Keratinocyte (primary cell): ENCODE measurements around the gene NAT9. TPM values are rescaled to one million over a fixed set of nuclear protein-coding genes. Genes with fewer than 3 reads are reported as not detected.

Experiments
- DNase-seq: peaks from one replicate; pipeline ENCODE4 v3.0.0-alpha.2; 2011; ENCODE audit warnings: low read depth, missing footprints, low spot score
- FAIRE-seq: peaks from 2 replicates; lab custom pipeline; 2011; peaks lifted over from hg19 to GRCh38; lab: Jason Lieb, UNC
- H2AFZ ChIP-seq: 2 replicates; pipeline ENCODE4 v1.6.0; 2012; ENCODE audit warnings: low read length, control low read depth, inconsistent platforms; ENCODE audit not compliant: control insufficient read depth
- H3K27ac ChIP-seq: 2 replicates; pipeline ENCODE4 v1.5.1; 2011; ENCODE audit warnings: low read length; ENCODE audit not compliant: control insufficient read depth, insufficient read depth
- H3K27me3 ChIP-seq: 3 replicates; pipeline ENCODE4 v1.6.0; 2011; ENCODE audit warnings: low read length; ENCODE audit not compliant: control insufficient read depth, insufficient read depth; ENCODE audit errors: extremely low read depth
- H3K36me3 ChIP-seq, 2 experiments: 2 replicates in 1 of 2; 3 replicates in 1 of 2; pipeline ENCODE4 v1.5.1; 2011; ENCODE audit warnings: low read length in 2 of 2, mild to moderate bottlenecking in 1 of 2; ENCODE audit not compliant: control insufficient read depth in 2 of 2, insufficient read depth in 2 of 2; ENCODE audit errors: extremely low read depth in 1 of 2
- H3K4me1 ChIP-seq: 3 replicates; pipeline ENCODE4 v1.5.1; 2011; ENCODE audit warnings: low read length; ENCODE audit not compliant: control insufficient read depth, insufficient read depth; ENCODE audit errors: extremely low read depth
- H3K4me2 ChIP-seq: 3 replicates; pipeline ENCODE4 v1.6.0; 2011; ENCODE audit warnings: low read depth, low read length; ENCODE audit not compliant: control insufficient read depth, insufficient read depth; ENCODE audit errors: extremely low read depth
- H3K4me3 ChIP-seq, 3 experiments: fragments of 200-600 bp in 1 of 3; sonication (generic) in 1 of 3; 2 replicates in 2 of 3; 3 replicates in 1 of 3; pipeline ENCODE4 v1.5.1; 2011 to 2016; ENCODE audit warnings: low read length in 3 of 3, mild to moderate bottlenecking in 3 of 3, control low read depth in 2 of 3, inconsistent platforms in 1 of 3, low read depth in 1 of 3, mixed read lengths in 1 of 3, mixed run types in 1 of 3, moderate library complexity in 1 of 3; ENCODE audit not compliant: control insufficient read depth in 2 of 3, insufficient read depth in 2 of 3; ENCODE audit errors: extremely low read depth in 1 of 3
- H3K79me2 ChIP-seq: 2 replicates; pipeline ENCODE4 v1.6.0; 2012; ENCODE audit warnings: low read length; ENCODE audit not compliant: control insufficient read depth, insufficient read depth
- H3K9ac ChIP-seq: 3 replicates; pipeline ENCODE4 v1.6.0; 2011; ENCODE audit warnings: low read length; ENCODE audit not compliant: control insufficient read depth, insufficient read depth; ENCODE audit errors: extremely low read depth
- H3K9me1 ChIP-seq: 3 replicates; pipeline ENCODE4 v1.6.0; 2011; ENCODE audit warnings: low read length; ENCODE audit not compliant: control insufficient read depth, insufficient read depth; ENCODE audit errors: extremely low read depth
- H3K9me3 ChIP-seq: 2 replicates; pipeline ENCODE4 v1.5.1; 2012; ENCODE audit warnings: low read depth, low read length; ENCODE audit not compliant: control insufficient read depth
- H4K20me1 ChIP-seq: 3 replicates; pipeline ENCODE4 v1.6.0; 2011; ENCODE audit warnings: low read length; ENCODE audit not compliant: control insufficient read depth, insufficient read depth; ENCODE audit errors: extremely low read depth
- EZH2 ChIP-seq: IDR thresholded peaks from one replicate; pipeline ENCODE4 v1.6.1; 2012; ENCODE audit warnings: inconsistent platforms, mild to moderate bottlenecking, low read length, moderate library complexity
- dilution Hi-C: fragments of 300-500 bp; cut with MboI; formaldehyde crosslinking; loops from one replicate; pipeline ENCODE4 v1.7.0; 2020; ENCODE audit warnings: low sequenced_read_pairs; ENCODE audit not compliant: extremely low pct_ligation_motif_present
- polyA plus RNA-seq, 5 experiments: library from polyadenylated mRNA; depleted of rRNA in 3 of 5; stranded (reverse) in 3 of 5; stranded (forward) in 1 of 5; unstranded in 1 of 5; fragments of >200 nt; gene quantifications; 1 replicate in 1 of 5; 2 replicates in 3 of 5; 3 replicates in 1 of 5; pipeline versions ENCODE4 v1.2.1 to v1.2.3, GENCODE V29; 2011 to 2012; ENCODE audit warnings: missing spikeins in 2 of 5, low read depth in 1 of 5, low replicate concordance in 1 of 5
- TF ChIP-seq, protein P1 (sequence below), 3 experiments: IDR thresholded peaks in 1 of 3; conservative IDR thresholded peaks in 1 of 3; optimal IDR thresholded peaks in 1 of 3; 2 replicates in 2 of 3; 3 replicates in 1 of 3; pipeline versions ENCODE3 to v1.5.1; 2011; ENCODE audit warnings: low read length in 3 of 3, mild to moderate bottlenecking in 3 of 3, moderate library complexity in 2 of 3, control low read depth in 1 of 3, inconsistent platforms in 1 of 3; ENCODE audit not compliant: insufficient read depth in 2 of 3; ENCODE audit errors: extremely low read depth in 1 of 3

The NAT9 gene
- polyA plus RNA-seq, 1 donor (not counting 4 experiments of a cell fraction or from before 2014, with no cell fraction given), result 34.6 TPM

DNA sequence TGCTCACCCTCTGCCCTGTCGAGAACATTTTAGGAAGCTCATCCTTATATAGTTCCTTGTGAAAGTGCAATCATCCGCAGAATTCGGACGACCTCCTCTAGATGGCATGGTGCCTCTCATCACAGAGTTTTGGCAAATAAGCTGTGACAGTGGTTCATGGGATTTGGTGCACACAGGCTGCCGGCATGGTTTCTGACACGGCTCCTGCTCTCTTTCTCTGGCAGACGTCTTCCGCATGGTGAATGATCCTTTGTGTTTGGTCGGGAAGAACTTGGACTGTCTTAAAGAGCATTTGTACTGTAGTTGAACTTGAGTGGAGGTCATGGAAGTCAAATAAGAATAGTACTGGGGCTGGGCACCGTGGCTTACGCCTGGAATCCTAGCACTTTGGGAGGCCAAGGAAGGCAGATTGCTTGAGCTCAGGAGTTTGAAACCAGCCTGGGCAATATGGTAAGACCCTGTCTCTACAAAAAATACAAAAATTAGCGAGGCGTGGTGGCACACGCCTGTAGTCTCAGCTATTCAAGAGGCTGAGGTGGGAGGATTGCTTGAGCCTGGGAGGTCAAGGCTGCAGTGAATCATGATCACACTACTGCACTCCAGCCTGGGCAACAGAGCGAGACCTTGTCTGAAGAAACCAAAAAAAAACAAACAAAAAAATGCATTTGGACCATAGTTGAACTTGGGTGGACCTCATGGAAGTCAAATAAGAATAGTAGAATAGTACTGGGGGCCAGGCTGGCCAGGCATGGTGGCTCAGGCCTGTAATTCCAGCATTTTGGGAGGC, 34.7 kb upstream of the NAT9 start:
- H3K79me2 ChIP-seq, result no peaks in the 10 kb centered on the region
- no peak for FAIRE-seq
- no peaks in the 10 kb centered on the region for H3K9me3 ChIP-seq
- dilution Hi-C loops, result no loop called here
- H3K27me3 ChIP-seq, result no peaks in the 10 kb centered on the region
- no peak overlapping the region for H3K4me3 ChIP-seq
- no peak overlapping the region for H3K9ac ChIP-seq
- no peak overlapping the region for H2AFZ ChIP-seq
- H4K20me1 ChIP-seq, result no peaks in the 10 kb centered on the region
- no peak for DNase-seq
- H3K4me1 ChIP-seq, result no peaks in the 10 kb centered on the region
- peaks cover 0 to 14% of the 10 kb centered on the region in 2 experiments for H3K36me3 ChIP-seq
- no peak overlapping the region for H3K4me2 ChIP-seq
- TF ChIP-seq, protein P1, sequence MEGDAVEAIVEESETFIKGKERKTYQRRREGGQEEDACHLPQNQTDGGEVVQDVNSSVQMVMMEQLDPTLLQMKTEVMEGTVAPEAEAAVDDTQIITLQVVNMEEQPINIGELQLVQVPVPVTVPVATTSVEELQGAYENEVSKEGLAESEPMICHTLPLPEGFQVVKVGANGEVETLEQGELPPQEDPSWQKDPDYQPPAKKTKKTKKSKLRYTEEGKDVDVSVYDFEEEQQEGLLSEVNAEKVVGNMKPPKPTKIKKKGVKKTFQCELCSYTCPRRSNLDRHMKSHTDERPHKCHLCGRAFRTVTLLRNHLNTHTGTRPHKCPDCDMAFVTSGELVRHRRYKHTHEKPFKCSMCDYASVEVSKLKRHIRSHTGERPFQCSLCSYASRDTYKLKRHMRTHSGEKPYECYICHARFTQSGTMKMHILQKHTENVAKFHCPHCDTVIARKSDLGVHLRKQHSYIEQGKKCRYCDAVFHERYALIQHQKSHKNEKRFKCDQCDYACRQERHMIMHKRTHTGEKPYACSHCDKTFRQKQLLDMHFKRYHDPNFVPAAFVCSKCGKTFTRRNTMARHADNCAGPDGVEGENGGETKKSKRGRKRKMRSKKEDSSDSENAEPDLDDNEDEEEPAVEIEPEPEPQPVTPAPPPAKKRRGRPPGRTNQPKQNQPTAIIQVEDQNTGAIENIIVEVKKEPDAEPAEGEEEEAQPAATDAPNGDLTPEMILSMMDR (optimal IDR thresholded peaks at IDR 0.05 in 1 of 3, IDR thresholded peaks at IDR 0.05 in 1 of 3, conservative IDR thresholded peaks at IDR 0.05 in 1 of 3; ENCODE audit: extremely low read depth in 1 of 3, insufficient read depth in 2 of 3, low read length in 3 of 3), result no peak
- TF ChIP-seq EZH2, result no peak
- H3K9me1 ChIP-seq, result no peaks in the 10 kb centered on the region
- no peak overlapping the region for H3K27ac ChIP-seq

GRCh38 chr17:74808714-74809430, 32.7 kb upstream of the NAT9 start:
- TF ChIP-seq, protein P1 (optimal IDR thresholded peaks at IDR 0.05 in 1 of 3, IDR thresholded peaks at IDR 0.05 in 1 of 3, conservative IDR thresholded peaks at IDR 0.05 in 1 of 3; ENCODE audit: extremely low read depth in 1 of 3, insufficient read depth in 2 of 3, low read length in 3 of 3), result no peak
- TF ChIP-seq EZH2, result no peak
- Histone ChIP-seq H3K9me3 (no peaks in the 10 kb centered on the region), H3K27ac (no peak overlapping the region), H3K4me3 (no peak overlapping the region), H4K20me1 (no peaks in the 10 kb centered on the region), H3K9me1 (no peaks in the 10 kb centered on the region), H3K27me3 (no peaks in the 10 kb centered on the region), H3K4me1 (no peaks in the 10 kb centered on the region), H3K36me3 (peaks cover 0 to 12% of the 10 kb centered on the region in 2 experiments), H3K9ac (no peak overlapping the region), H2AFZ (no peak overlapping the region), H3K79me2 (no peaks in the 10 kb centered on the region), H3K4me2 (no peak overlapping the region)
- FAIRE-seq, result no peak
- dilution Hi-C loops, result no loop called here
- no peak for DNase-seq
